ENCODE data around the gene ADPRS. TPM values are rescaled to one million over a fixed set of nuclear protein-coding genes. Genes with fewer than 3 reads are reported as not detected.
A peak's percentile ranks its signal among the peaks of the same experiment; 100 is the strongest.

Gene ADPRS
- total and polyA plus RNA-seq, 9 of the 15 experiments (the other 6 are each of a cell fraction or from before 2014, with no cell fraction given): 5.9 to 40.0 (median 27.4) TPM

DNA sequence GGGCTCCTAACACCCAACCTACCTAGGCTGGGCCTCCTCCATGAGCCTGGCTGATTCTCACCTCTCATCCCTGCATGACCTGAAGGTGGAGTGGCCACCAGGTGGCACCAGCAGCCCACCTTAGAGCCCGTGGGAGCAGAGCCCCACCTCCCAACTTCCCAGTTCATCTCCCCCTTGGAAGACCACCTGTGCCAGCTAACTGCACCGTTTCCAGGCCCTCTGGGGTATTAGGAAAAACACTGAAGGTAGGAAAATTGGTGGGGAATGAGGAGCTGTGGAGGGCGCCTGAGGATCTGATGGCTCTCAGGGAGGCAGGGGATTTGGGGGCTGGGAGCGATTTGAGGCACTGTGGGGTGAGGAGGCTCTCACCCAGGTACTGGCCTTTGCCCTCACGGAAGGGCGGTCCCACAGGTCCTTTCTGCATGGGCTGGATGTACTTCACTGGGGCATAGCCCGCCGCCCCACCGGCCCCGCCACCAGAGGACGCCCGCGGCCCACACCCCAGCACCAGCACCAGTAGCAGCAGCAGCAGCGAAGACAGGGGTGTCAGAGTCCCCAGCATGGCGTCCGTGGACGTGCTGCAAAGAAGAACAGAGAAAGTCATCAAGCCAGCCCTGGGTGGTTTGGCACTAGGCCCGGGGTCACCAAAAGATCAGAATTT, 11.1 kb downstream of the ADPRS start (continued):
- TF ChIP-seq ARID4B (CRISPR knock-in tag; IDR thresholded peaks at IDR 0.05) (peak; percentile 71), CLOCK (CRISPR knock-in tag; IDR thresholded peaks at IDR 0.05; ENCODE audit: borderline replicate concordance) (no peak), FIP1L1 (IDR thresholded peaks at IDR 0.05; ENCODE audit: low read depth, low read length, poor library complexity, severe bottlenecking) (no peak), ZNF311 (CRISPR knock-in tag; IDR thresholded peaks at IDR 0.05) (no peak), OTX1 (CRISPR knock-in tag; IDR thresholded peaks at IDR 0.05) (0 out of 2 replicates have a peak, but pooled peaks have one; percentile 52), SMC3 (conservative IDR thresholded peaks at IDR 0.05; ENCODE audit: insufficient read depth, low read depth, low read length) (peak; percentile 97), NFRKB (IDR thresholded peaks at IDR 0.05; ENCODE audit: low read depth) (no peak), CREB1 (IDR thresholded peaks at IDR 0.05) (no peak), CREB1 (CRISPR knock-in tag; IDR thresholded peaks at IDR 0.05) (no peak), ADNP (tag; IDR thresholded peaks at IDR 0.05) (no peak), RFX5 (IDR thresholded peaks at IDR 0.05; ENCODE audit: low read depth, low read length) (no peak), CC2D1A (IDR thresholded peaks at IDR 0.05) (peak; percentile 91), ARID2 (IDR thresholded peaks at IDR 0.05) (peak; percentile 82), PHF20 (IDR thresholded peaks at IDR 0.05; ENCODE audit: partially characterized antibody) (no peak), CXXC5 (CRISPR knock-in tag; IDR thresholded peaks at IDR 0.05) (no peak), TAF15 (IDR thresholded peaks at IDR 0.05; ENCODE audit: low read depth, low read length) (no peak), ZNF655 (CRISPR knock-in tag; IDR thresholded peaks at IDR 0.05) (no peak), ZNF551 (CRISPR knock-in tag; IDR thresholded peaks at IDR 0.05) (no peak), ZNF444 (CRISPR knock-in tag; IDR thresholded peaks at IDR 0.05) (no peak), TRIM28 (IDR thresholded peaks at IDR 0.05) (0 out of 2 replicates have a peak, but pooled peaks have one; percentile 55), CEBPB (tag; IDR thresholded peaks at IDR 0.05) (no peak), ARNT (IDR thresholded peaks at IDR 0.05) (peak; percentile 31 to 51; a peak in 1 of 4 replicates)
